ENCODE results near the gene TMEM154.

TMEM154 gene

GRCh38 chr4:152644130-152644529, 35.7 kb downstream of the TMEM154 start:
- TF ChIP-seq, protein P1, sequence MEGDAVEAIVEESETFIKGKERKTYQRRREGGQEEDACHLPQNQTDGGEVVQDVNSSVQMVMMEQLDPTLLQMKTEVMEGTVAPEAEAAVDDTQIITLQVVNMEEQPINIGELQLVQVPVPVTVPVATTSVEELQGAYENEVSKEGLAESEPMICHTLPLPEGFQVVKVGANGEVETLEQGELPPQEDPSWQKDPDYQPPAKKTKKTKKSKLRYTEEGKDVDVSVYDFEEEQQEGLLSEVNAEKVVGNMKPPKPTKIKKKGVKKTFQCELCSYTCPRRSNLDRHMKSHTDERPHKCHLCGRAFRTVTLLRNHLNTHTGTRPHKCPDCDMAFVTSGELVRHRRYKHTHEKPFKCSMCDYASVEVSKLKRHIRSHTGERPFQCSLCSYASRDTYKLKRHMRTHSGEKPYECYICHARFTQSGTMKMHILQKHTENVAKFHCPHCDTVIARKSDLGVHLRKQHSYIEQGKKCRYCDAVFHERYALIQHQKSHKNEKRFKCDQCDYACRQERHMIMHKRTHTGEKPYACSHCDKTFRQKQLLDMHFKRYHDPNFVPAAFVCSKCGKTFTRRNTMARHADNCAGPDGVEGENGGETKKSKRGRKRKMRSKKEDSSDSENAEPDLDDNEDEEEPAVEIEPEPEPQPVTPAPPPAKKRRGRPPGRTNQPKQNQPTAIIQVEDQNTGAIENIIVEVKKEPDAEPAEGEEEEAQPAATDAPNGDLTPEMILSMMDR (IDR thresholded peaks at IDR 0.05; ENCODE audit: low read depth, low read length) = no peak
- no peak overlapping the region for H3K4me3 ChIP-seq (ENCODE audit: low read depth, low read length)

- H3K4me3 ChIP-seq (ENCODE audit: low read depth, low read length) = no peak overlapping the region
- TF ChIP-seq, protein P1 (IDR thresholded peaks at IDR 0.05; ENCODE audit: low read depth, low read length) = no peak
These were observed 36.4 kb downstream of the TMEM154 start for GRCh38 chr4:152643153-152644035.

DNA sequence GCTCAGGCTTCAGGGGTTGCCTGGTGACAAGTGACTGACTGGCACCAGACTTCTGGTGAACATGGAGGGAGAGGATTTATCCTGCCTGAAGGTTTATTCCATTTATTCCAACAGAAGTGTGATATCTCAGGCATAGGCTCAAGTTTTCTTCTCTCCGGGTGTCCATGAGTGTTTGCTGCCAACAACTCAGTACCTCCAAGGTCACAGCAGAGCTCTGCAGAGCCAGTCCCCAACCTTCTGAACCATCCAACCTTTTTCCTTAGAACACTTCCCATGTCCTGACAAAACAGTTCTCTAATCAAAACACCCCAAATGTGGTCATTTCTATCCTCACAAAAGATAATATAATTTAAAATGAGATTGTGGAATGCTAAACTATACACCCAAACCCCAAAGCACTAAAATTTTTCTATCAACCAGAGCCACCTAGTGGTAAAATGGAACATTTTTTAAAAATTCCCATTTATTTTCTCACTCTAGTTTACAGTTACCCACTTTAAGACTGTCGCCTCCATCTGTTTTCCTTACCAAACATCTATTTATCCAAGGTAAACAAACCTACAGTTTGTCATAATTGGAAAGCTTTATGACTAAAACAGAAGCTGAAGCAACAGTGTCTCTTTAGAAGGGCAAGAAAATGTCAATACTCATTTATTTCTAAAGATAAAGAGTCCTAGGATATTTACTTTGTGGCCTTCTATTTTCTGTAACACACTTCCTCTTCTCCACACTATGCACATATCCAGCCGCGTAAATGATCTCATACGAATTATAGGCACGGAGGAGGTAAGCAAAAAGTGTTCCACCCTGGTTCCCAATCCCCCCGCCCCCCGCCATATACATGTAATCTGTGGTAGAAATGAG, 39.5 kb downstream of the TMEM154 start:
- H3K4me3 ChIP-seq (ENCODE audit: low read depth, low read length) = no peak overlapping the region
- TF ChIP-seq, protein P1 (IDR thresholded peaks at IDR 0.05; ENCODE audit: low read depth, low read length) = no peak

DNA sequence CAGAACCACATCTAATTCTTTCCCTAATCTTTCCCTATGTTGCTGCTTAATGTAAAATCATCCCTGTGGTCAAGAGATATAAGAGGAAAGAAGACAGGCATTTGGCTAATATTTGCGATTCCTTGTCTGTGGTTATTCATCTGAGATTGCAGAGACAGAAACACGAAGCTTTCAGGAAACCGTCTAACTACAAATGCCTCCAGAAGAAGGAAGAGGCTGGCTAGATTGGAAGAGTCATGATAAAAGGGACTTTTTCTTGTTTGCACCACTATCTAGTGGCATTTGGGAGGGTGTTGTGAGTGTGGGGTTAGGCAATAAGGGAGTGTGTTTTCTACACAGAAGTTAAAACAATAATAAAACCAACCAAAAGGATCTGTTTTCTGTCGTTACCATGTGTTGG, 43.9 kb downstream of the TMEM154 start:
- TF ChIP-seq, protein P1 (IDR thresholded peaks at IDR 0.05; ENCODE audit: low read depth, low read length) = no peak
- H3K4me3 ChIP-seq (ENCODE audit: low read depth, low read length) = no peak overlapping the region

- TF ChIP-seq, protein P1 (IDR thresholded peaks at IDR 0.05; ENCODE audit: low read depth, low read length) = no peak
- H3K4me3 ChIP-seq (ENCODE audit: low read depth, low read length) = no peak overlapping the region
These were observed 45.6 kb downstream of the TMEM154 start for GRCh38 chr4:152634110-152634760.

DNA sequence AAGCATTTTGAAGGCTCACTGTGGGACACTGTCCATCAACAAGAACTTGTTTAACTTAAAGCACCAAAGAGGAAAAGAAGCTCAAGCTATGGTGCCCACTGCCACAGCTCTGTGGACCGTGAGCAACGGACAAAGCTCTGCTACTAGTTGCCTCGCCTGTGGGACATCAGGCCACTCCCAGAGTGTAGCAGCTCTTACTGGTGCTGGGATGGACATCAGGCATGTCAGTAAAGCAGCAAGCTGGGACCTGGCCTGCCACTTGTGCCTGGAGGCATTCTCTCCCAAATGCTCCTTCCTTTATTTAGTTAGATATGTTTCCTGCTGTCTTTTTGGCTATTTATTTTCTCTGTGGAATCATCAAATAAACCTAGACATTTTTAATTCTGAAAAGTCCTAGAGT, 46.7 kb downstream of the TMEM154 start:
- no peak overlapping the region for H3K4me3 ChIP-seq (ENCODE audit: low read depth, low read length)
- TF ChIP-seq, protein P1 (IDR thresholded peaks at IDR 0.05; ENCODE audit: low read depth, low read length) = no peak

Measured in WI38 (cell line).